LNCaP clone FGC (cell line): Measurements from ENCODE around the gene PLCXD1.
"Not testable (repeated sequence)": the region's sequence is repeated elsewhere in the genome, so short reads cannot be mapped to it uniquely, and the experiment has no call there.

Experiments used
- DNase-seq: peaks from one replicate; pipeline ENCODE4 v3.0.0-alpha.2; 2011; ENCODE audit warnings: low read depth
- H3K4me3 ChIP-seq: 2 replicates; pipeline ENCODE4 v1.5.1; 2011; ENCODE audit warnings: mild to moderate bottlenecking, low read depth, low read length, control low read depth
- CTCF ChIP-seq: IDR thresholded peaks from 2 replicates; pipeline ENCODE4 v1.5.1; 2012; ENCODE audit warnings: mild to moderate bottlenecking; ENCODE audit not compliant: control insufficient read depth, insufficient read depth; ENCODE audit errors: extremely low read depth

Gene PLCXD1

DNA sequence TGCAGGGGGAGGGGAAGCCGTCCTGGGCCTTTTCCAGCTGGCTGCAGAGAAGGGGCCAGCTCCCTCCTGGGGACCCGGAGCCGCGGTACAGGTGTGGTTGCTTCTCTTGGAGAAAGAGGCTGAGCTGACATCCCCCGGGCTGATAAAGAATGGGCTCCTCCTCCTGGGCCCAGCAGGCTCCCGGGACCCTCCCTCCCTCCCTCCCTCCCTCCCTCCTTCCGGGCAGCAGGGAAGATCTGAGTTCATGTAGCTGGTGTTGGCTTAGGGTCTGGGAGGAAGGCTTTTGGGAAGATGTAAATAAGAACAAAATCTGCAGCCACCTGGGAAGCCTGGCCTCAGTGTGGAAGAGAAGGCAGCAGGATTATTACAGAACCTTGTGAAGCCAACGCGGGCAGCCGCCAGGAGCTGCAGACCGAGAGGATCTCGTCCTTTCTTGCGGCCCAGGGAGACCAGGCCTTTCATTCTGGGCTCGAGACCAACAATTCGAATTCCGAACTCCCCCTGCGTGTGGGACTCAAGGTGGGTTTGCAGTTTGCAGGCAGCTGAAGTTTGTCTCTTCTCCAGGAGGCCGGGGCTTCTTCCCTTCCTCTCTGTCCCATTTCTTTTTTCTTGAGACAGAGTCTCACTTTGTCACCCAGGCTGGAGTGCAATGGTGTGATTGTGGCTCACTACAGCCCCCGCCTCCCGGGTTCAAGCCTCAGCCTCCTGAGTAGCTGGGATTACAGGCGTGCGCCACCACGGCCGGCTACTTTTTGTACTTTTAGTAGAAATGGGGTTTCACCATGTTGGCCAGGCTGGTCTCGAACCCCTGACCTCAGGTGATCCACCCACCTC, at the start of gene PLCXD1:
Gene PLCXD1 (plus strand): TSS at position 216 of the 834 bp plus-strand sequence. CDS start 2,807 bp downstream, outside the sequence.
- no peak for TF ChIP-seq CTCF
- DNase-seq = no peak
- H3K4me3 ChIP-seq = no peak within 1 kb of the TSS

DNA sequence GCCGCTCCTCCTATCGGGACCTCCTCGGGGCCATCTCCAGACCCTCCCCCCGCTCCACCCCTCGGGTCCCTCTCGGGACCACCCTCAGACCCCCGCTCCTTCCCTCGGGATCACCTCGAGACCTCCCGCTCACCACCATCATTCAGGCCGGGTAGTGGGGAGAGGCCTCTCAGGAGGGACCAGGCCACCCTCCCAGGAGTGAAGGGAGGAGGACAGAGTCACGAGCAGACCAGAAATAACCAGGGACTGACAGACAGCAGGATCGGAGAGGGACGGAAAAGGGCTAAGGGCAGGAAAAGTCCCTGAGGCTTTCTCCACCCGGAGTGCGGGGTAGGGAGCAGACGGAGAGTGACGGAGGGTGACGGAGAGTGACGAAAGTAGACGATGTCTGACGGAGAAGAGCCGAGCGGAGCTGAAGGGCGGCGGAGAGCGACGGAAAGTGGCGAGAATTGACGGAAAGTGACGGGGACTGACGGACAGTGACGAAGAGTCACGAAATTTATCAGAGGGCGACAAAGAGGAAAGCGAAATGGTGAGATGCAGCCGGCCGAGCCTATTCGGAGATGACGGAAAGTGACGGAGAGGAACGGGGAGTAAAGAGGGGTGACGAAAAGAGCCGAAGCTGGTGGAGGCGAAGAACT, 49.4 kb upstream of the PLCXD1 start:
- not testable (repeated sequence) for H3K4me3 ChIP-seq, DNase-seq

DNA sequence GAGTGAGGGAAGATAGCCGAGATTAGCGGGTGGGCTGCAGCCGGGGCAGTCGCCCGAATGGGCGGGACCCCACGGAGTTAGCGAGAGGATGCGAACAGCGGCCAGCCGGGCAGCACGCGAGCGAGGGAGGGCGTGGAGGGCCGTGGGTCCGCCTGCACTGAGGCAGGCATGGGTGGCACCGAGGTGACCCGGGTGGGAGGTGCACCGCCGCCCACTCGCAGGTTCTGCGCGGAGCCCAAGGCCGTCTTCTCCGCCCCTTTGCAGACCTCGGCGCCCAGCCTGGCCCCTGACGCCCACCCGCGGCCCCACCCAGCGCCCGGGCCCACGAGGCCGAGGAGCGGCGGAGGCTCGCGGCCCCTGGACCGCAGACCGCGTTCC, 48.9 kb upstream of the PLCXD1 start:
- H3K4me3 ChIP-seq, DNase-seq: not testable (repeated sequence)

DNA sequence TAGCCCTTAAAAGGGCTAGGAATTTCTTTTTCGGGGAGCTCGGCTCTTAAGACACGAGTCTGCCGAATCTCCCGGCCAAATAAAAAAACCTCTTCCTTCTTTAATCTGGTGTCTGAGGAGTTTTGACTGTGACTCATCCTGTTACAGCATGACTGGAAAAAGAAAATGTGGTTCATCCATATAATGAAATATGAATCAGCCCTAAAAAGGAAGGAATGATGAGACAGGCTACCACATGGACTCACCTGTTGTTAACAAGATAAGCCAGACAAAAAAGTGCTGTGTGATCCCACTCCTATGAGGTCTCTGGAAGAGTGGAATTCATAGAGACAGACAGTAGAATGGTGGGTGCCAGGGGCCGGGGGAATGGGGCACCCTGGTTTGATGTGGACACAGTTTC, 45.0 kb upstream of the PLCXD1 start:
- not testable (repeated sequence) for DNase-seq, H3K4me3 ChIP-seq

DNA sequence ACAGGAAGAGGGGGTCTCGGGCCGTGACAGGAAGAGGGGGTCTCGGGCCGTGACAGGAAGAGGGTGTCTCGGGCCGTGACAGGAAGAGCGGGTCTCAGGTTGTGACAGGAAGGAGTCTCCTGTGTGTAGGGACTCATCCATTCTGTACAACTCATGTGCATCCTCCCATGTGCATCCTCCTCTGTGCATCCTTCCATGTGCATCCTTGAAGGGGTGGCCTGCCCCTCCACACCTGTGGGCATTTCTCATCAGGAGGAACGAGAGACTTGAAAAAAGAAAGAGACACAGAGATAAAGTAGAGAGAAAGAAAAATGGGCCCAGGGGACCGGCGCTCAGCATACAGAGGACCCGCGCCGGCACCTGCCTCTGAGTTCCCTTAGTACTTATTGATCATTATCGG, 30.2 kb upstream of the PLCXD1 start:
- TF ChIP-seq CTCF = no peak
- DNase-seq = no peak
- H3K4me3 ChIP-seq = no peak overlapping the region

- not testable (repeated sequence) for H3K4me3 ChIP-seq, DNase-seq
These were observed 29.6 kb upstream of the PLCXD1 start for GRCh38 chrX:251396-252243.

GRCh38 chrX:252244-252956, 28.8 kb upstream of the PLCXD1 start:
- DNase-seq = no peak
- no peak overlapping the region for H3K4me3 ChIP-seq
- TF ChIP-seq CTCF = no peak

DNA sequence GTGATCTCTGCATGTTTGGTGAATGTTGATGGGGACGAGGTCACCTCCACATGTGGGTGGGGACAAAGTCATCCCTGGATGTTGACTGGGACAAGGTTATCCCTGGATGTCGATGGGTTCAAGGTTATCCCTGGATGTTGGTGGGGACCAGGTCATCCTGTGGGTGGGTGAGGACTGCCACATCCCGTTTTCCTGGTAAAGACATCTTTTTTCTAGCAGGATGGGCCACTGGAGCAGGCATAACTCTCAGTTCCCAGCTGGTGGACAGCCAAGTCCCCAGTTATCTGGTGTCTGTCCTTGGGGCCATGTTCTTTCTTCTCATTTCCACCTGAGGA, 28.3 kb upstream of the PLCXD1 start:
- no peak for TF ChIP-seq CTCF
- DNase-seq = no peak
- no peak overlapping the region for H3K4me3 ChIP-seq
